GM12864 (cell line): ENCODE data around the gene HYAL1.

Experiments used
- DNase-seq: peaks from one replicate; pipeline ENCODE4 v3.0.0-alpha.2; 2011; ENCODE audit warnings: low read depth
- H3K4me3 ChIP-seq: 2 replicates; pipeline ENCODE4 v1.5.1; 2011; ENCODE audit warnings: mild to moderate bottlenecking, low read depth, low read length, control low read depth
- CTCF ChIP-seq: IDR thresholded peaks from 2 replicates; pipeline ENCODE4 v1.5.1; 2011; ENCODE audit warnings: low read depth, mild to moderate bottlenecking, moderate library complexity, low read length, control low read depth, inconsistent platforms; ENCODE audit errors: missing control alignments

The HYAL1 gene

GRCh38 chr3:50333744-50334328 lies 30.5 kb upstream of the HYAL1 start:
- no peak for DNase-seq
- no peak overlapping the region for H3K4me3 ChIP-seq
- no peak for TF ChIP-seq CTCF

GRCh38 chr3:50331364-50331907 lies 28.1 kb upstream of the HYAL1 start:
- TF ChIP-seq CTCF, result no peak
- no peak overlapping the region for H3K4me3 ChIP-seq
- DNase-seq, result no peak

DNA sequence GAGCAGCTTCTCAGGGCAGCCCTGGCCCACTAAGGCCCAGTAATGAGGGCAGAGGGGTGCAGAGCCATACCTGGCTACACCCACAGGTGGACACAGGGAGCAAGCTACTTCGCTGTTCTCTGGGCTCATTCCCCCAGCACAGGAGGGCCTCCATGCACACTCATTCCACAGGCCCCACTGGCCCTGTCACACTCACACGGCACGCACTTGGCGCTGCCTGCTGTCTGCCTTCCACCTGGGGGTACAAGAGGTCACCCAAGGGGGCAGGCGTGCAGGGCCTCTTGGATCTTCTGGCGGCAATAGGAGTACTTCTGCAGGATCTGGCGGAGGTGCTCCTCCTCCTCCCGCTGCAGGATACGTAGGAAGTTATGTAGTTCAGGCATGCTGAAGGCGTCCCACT lies 27.0 kb upstream of the HYAL1 start:
- H3K4me3 ChIP-seq, result no peak overlapping the region
- no peak for TF ChIP-seq CTCF
- no peak for DNase-seq

- DNase-seq, result peak; percentile 89
- no peak for TF ChIP-seq CTCF
- H3K4me3 ChIP-seq, result peak within 1 kb of the TSS; percentile 89
Measured at GRCh38 chr3:50327943-50328691, 24.7 kb upstream of the HYAL1 start, which contains the start of gene TUSC2. TSS of gene TUSC2 (minus strand) at chr3:50328223. CDS start at chr3:50328099, 124 bp downstream.

- no peak for TF ChIP-seq CTCF
- DNase-seq, result no peak
Measured at GRCh38 chr3:50327129-50327528, 23.8 kb upstream of the HYAL1 start.

DNA sequence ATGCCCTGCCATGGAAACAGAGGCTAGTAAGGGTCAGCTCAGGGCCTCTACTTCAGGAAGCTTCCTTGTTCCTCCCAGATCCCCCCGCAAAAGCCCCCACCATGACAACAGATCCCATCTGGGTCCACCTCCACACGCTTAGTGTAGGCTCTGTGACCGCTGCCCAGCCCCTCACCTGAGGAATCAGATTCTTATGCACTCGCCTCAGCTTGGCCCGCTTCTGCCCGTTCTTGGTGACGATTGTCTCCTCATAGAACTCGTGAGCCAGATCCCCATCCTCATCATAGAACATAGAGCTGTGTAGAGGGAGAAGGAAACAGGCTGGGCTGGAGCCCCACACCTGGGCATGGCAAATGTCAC lies 22.8 kb upstream of the HYAL1 start:
- no peak overlapping the region for H3K4me3 ChIP-seq
- no peak for TF ChIP-seq CTCF
- DNase-seq, result no peak

More at GRCh38 chr3:50327129-50327528, 23.8 kb upstream of the HYAL1 start:
- peak overlapping the region; percentile 89 for H3K4me3 ChIP-seq
